ENCODE results near the gene SERPINA4.
A peak's percentile ranks its signal among the peaks of the same experiment; 100 is the strongest.

SERPINA4 gene

GRCh38 chr14:94595912-94596311 is 34.7 kb downstream of the SERPINA4 start:
- H3K4me1 ChIP-seq (ENCODE audit: control insufficient read depth, insufficient read depth, low read depth, low read length), result peaks cover 24% of the 10 kb centered on the region
- H3K4me2 ChIP-seq (ENCODE audit: low read length, poor library complexity, severe bottlenecking), result no peak overlapping the region
- no peaks in the 10 kb centered on the region for H3K9me3 ChIP-seq (ENCODE audit: control insufficient read depth, low read length)
- H4K91ac ChIP-seq (ENCODE audit: low read length), result no peak overlapping the region
- 43% methylated on average over 2 of the region's 2 CpGs for WGBS
- H3K9ac ChIP-seq (ENCODE audit: low read length), result no peak overlapping the region
- H4K8ac ChIP-seq (ENCODE audit: low read length), result no peak overlapping the region
- H2BK15ac ChIP-seq (ENCODE audit: low read depth, poor library complexity, severe bottlenecking), result no peak overlapping the region
- H3K18ac ChIP-seq (ENCODE audit: low read depth in 1 of 2, low read length in 2 of 2), result no peak overlapping the region
- no peak overlapping the region for H2AFZ ChIP-seq (ENCODE audit: low read depth, low read length)
- H3K14ac ChIP-seq (ENCODE audit: low read length in 2 of 2), result no peak overlapping the region
- H2BK120ac ChIP-seq (ENCODE audit: low read depth, low read length), result no peak overlapping the region
- no peak for DNase-seq
- no peak overlapping the region for H3K4me3 ChIP-seq (ENCODE audit: insufficient read depth in 1 of 2, low read depth in 1 of 2, low read length in 2 of 2)
- no peaks in the 10 kb centered on the region for H3K36me3 ChIP-seq (ENCODE audit: control insufficient read depth in 1 of 2, insufficient read depth in 2 of 2, low read depth in 1 of 2, low read length in 2 of 2)
- H3K27ac ChIP-seq (ENCODE audit: low read length, poor library complexity, severe bottlenecking), result no peak overlapping the region
- H2BK12ac ChIP-seq (ENCODE audit: low read length in 2 of 2), result no peak overlapping the region
- H3K79me1 ChIP-seq (replicated peaks; ENCODE audit: low read length, poor library complexity, severe bottlenecking), result no peaks in the 10 kb centered on the region
- no peak overlapping the region for H3K4ac ChIP-seq (ENCODE audit: low read depth in 1 of 2, low read length in 2 of 2)
- no peak overlapping the region for H3K23ac ChIP-seq (ENCODE audit: low read length in 2 of 2)
- no peak overlapping the region for H2AK5ac ChIP-seq (ENCODE audit: low read length, severe bottlenecking)
- H2BK5ac ChIP-seq (ENCODE audit: low read depth, low read length, poor library complexity, severe bottlenecking), result no peak overlapping the region
- H3K27me3 ChIP-seq (ENCODE audit: control insufficient read depth in 1 of 2, insufficient read depth in 1 of 2, low read length in 2 of 2), result peaks cover 0 to 7% of the 10 kb centered on the region in 2 experiments

DNA sequence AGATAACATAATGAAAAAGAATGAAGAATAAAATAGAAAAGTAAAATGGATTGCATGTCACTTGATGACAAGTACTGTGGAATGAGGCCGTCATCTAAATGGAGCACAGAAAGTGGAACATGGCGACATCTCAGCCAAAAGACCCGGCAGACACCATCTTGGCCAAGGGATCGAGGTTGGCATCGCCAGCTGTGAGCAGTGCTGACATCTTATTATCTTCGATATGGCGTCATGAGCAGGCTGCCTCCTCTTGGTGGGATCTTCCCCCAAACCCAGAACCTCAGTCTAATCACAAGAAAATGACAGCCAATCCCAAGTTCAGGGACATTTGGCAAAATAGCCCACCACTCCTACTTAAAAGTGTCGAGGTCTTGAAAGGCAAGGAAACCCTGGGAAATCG is 35.1 kb downstream of the SERPINA4 start:
- no peak overlapping the region for H3K4ac ChIP-seq (ENCODE audit: low read depth in 1 of 2, low read length in 2 of 2)
- no peak overlapping the region for H3K4me3 ChIP-seq (ENCODE audit: insufficient read depth in 1 of 2, low read depth in 1 of 2, low read length in 2 of 2)
- peaks cover 24% of the 10 kb centered on the region for H3K4me1 ChIP-seq (ENCODE audit: control insufficient read depth, insufficient read depth, low read depth, low read length)
- H3K79me1 ChIP-seq (replicated peaks; ENCODE audit: low read length, poor library complexity, severe bottlenecking), result no peaks in the 10 kb centered on the region
- no peak overlapping the region for H2BK12ac ChIP-seq (ENCODE audit: low read length in 2 of 2)
- no peak overlapping the region for H3K23ac ChIP-seq (ENCODE audit: low read length in 2 of 2)
- DNase-seq, result no peak
- H2BK5ac ChIP-seq (ENCODE audit: low read depth, low read length, poor library complexity, severe bottlenecking), result no peak overlapping the region
- no peak overlapping the region for H2AK5ac ChIP-seq (ENCODE audit: low read length, severe bottlenecking)
- H3K4me2 ChIP-seq (ENCODE audit: low read length, poor library complexity, severe bottlenecking), result no peak overlapping the region
- no peaks in the 10 kb centered on the region for H3K36me3 ChIP-seq (ENCODE audit: control insufficient read depth in 1 of 2, insufficient read depth in 2 of 2, low read depth in 1 of 2, low read length in 2 of 2)
- H3K9ac ChIP-seq (ENCODE audit: low read length), result no peak overlapping the region
- H2AFZ ChIP-seq (ENCODE audit: low read depth, low read length), result no peak overlapping the region
- H3K27ac ChIP-seq (ENCODE audit: low read length, poor library complexity, severe bottlenecking), result no peak overlapping the region
- no peaks in the 10 kb centered on the region for H3K9me3 ChIP-seq (ENCODE audit: control insufficient read depth, low read length)
- H2BK15ac ChIP-seq (ENCODE audit: low read depth, poor library complexity, severe bottlenecking), result no peak overlapping the region
- H4K8ac ChIP-seq (ENCODE audit: low read length), result no peak overlapping the region
- 77% methylated on average over 9 of the region's 9 CpGs for WGBS
- no peak overlapping the region for H3K14ac ChIP-seq (ENCODE audit: low read length in 2 of 2)
- peaks cover 0 to 4% of the 10 kb centered on the region in 2 experiments for H3K27me3 ChIP-seq (ENCODE audit: control insufficient read depth in 1 of 2, insufficient read depth in 1 of 2, low read length in 2 of 2)
- H2BK120ac ChIP-seq (ENCODE audit: low read depth, low read length), result no peak overlapping the region
- H4K91ac ChIP-seq (ENCODE audit: low read length), result no peak overlapping the region
- no peak overlapping the region for H3K18ac ChIP-seq (ENCODE audit: low read depth in 1 of 2, low read length in 2 of 2)

GRCh38 chr14:94597788-94598187 is 36.5 kb downstream of the SERPINA4 start:
- no peaks in the 10 kb centered on the region for H3K27me3 ChIP-seq (ENCODE audit: control insufficient read depth in 1 of 2, insufficient read depth in 1 of 2, low read length in 2 of 2)
- no peak overlapping the region for H3K23ac ChIP-seq (ENCODE audit: low read length in 2 of 2)
- no peak overlapping the region for H3K9ac ChIP-seq (ENCODE audit: low read length)
- H3K36me3 ChIP-seq (ENCODE audit: control insufficient read depth in 1 of 2, insufficient read depth in 2 of 2, low read depth in 1 of 2, low read length in 2 of 2), result no peaks in the 10 kb centered on the region
- no peak overlapping the region for H2BK120ac ChIP-seq (ENCODE audit: low read depth, low read length)
- no peaks in the 10 kb centered on the region for H3K79me1 ChIP-seq (replicated peaks; ENCODE audit: low read length, poor library complexity, severe bottlenecking)
- H3K27ac ChIP-seq (ENCODE audit: low read length, poor library complexity, severe bottlenecking), result no peak overlapping the region
- no peak overlapping the region for H3K18ac ChIP-seq (ENCODE audit: low read depth in 1 of 2, low read length in 2 of 2)
- no peak overlapping the region for H3K4ac ChIP-seq (ENCODE audit: low read depth in 1 of 2, low read length in 2 of 2)
- no peak overlapping the region for H2AK5ac ChIP-seq (ENCODE audit: low read length, severe bottlenecking)
- no peak overlapping the region for H3K4me3 ChIP-seq (ENCODE audit: insufficient read depth in 1 of 2, low read depth in 1 of 2, low read length in 2 of 2)
- H4K91ac ChIP-seq (ENCODE audit: low read length), result peak overlapping the region; percentile 35
- 91% methylated on average over 5 of the region's 5 CpGs for WGBS
- H4K8ac ChIP-seq (ENCODE audit: low read length), result no peak overlapping the region
- H2BK15ac ChIP-seq (ENCODE audit: low read depth, poor library complexity, severe bottlenecking), result no peak overlapping the region
- H3K4me2 ChIP-seq (ENCODE audit: low read length, poor library complexity, severe bottlenecking), result no peak overlapping the region
- no peak overlapping the region for H2BK12ac ChIP-seq (ENCODE audit: low read length in 2 of 2)
- no peak for DNase-seq
- H2AFZ ChIP-seq (ENCODE audit: low read depth, low read length), result no peak overlapping the region
- no peaks in the 10 kb centered on the region for H3K9me3 ChIP-seq (ENCODE audit: control insufficient read depth, low read length)
- peaks cover 30% of the 10 kb centered on the region for H3K4me1 ChIP-seq (ENCODE audit: control insufficient read depth, insufficient read depth, low read depth, low read length)
- no peak overlapping the region for H3K14ac ChIP-seq (ENCODE audit: low read length in 2 of 2)
- H2BK5ac ChIP-seq (ENCODE audit: low read depth, low read length, poor library complexity, severe bottlenecking), result no peak overlapping the region

- Histone ChIP-seq H4K91ac (ENCODE audit: low read length) (peak overlapping the region; percentile 8), H2BK15ac (ENCODE audit: low read depth, poor library complexity, severe bottlenecking) (no peak overlapping the region), H3K4me2 (ENCODE audit: low read length, poor library complexity, severe bottlenecking) (no peak overlapping the region)
Measured at GRCh38 chr14:94598506-94598815, 37.2 kb downstream of the SERPINA4 start.

More at GRCh38 chr14:94598506-94598815, 37.2 kb downstream of the SERPINA4 start:
- no peaks in the 10 kb centered on the region for H3K9me3 ChIP-seq (ENCODE audit: control insufficient read depth, low read length)
- no peak overlapping the region for H3K23ac ChIP-seq (ENCODE audit: low read length in 2 of 2)
- no peak overlapping the region for H3K4ac ChIP-seq (ENCODE audit: low read depth in 1 of 2, low read length in 2 of 2)
- no peaks in the 10 kb centered on the region for H3K36me3 ChIP-seq (ENCODE audit: control insufficient read depth in 1 of 2, insufficient read depth in 2 of 2, low read depth in 1 of 2, low read length in 2 of 2)
- peak overlapping the region in 1 of 2 experiments; percentile 18 for H3K18ac ChIP-seq (ENCODE audit: low read depth in 1 of 2, low read length in 2 of 2)
- no peak overlapping the region for H2BK5ac ChIP-seq (ENCODE audit: low read depth, low read length, poor library complexity, severe bottlenecking)
- H2AFZ ChIP-seq (ENCODE audit: low read depth, low read length), result no peak overlapping the region
- no peaks in the 10 kb centered on the region for H3K79me1 ChIP-seq (replicated peaks; ENCODE audit: low read length, poor library complexity, severe bottlenecking)
- DNase-seq, result no peak
- H3K27ac ChIP-seq (ENCODE audit: low read length, poor library complexity, severe bottlenecking), result no peak overlapping the region
- WGBS, result 72% methylated on average over 7 of the region's 7 CpGs
- peaks cover 30% of the 10 kb centered on the region for H3K4me1 ChIP-seq (ENCODE audit: control insufficient read depth, insufficient read depth, low read depth, low read length)
- no peaks in the 10 kb centered on the region for H3K27me3 ChIP-seq (ENCODE audit: control insufficient read depth in 1 of 2, insufficient read depth in 1 of 2, low read length in 2 of 2)
- no peak overlapping the region for H3K14ac ChIP-seq (ENCODE audit: low read length in 2 of 2)
- H2BK12ac ChIP-seq (ENCODE audit: low read length in 2 of 2), result peak overlapping the region in 1 of 2 experiments; percentile 3
- H3K9ac ChIP-seq (ENCODE audit: low read length), result no peak overlapping the region
- H2AK5ac ChIP-seq (ENCODE audit: low read length, severe bottlenecking), result peak overlapping the region; percentile 57
- H3K4me3 ChIP-seq (ENCODE audit: insufficient read depth in 1 of 2, low read depth in 1 of 2, low read length in 2 of 2), result no peak overlapping the region
- no peak overlapping the region for H4K8ac ChIP-seq (ENCODE audit: low read length)
- H2BK120ac ChIP-seq (ENCODE audit: low read depth, low read length), result no peak overlapping the region

Measured in mesenchymal stem cell (in vitro differentiated cells and primary cell).